Measurements from ENCODE around the gene RNF182. TPM values are rescaled to one million over a fixed set of nuclear protein-coding genes. Genes with fewer than 3 reads are reported as not detected.
"Not testable (repeated sequence)": the region's sequence is repeated elsewhere in the genome, so short reads cannot be mapped to it uniquely, and the experiment has no call there.

Gene RNF182
- total RNA-seq, 1 experiment from 2014 or later, result 3.7 TPM

- H3K79me2 ChIP-seq (ENCODE audit: insufficient read depth, low read length); H4K8ac ChIP-seq (replicated peaks; ENCODE audit: insufficient read length, low read depth, low read length); H3K27ac ChIP-seq (ENCODE audit: insufficient read length, low read depth, low read length); H2AFZ ChIP-seq (ENCODE audit: low read length); H4K20me1 ChIP-seq (ENCODE audit: control insufficient read depth, insufficient read depth, insufficient read length); H2BK20ac ChIP-seq (ENCODE audit: low read depth, low read length, poor library complexity, severe bottlenecking); H4K91ac ChIP-seq (ENCODE audit: insufficient read length, low read depth, low read length); H3K56ac ChIP-seq (ENCODE audit: insufficient read length, low read depth, low read length); H3K4me1 ChIP-seq (ENCODE audit: insufficient read depth, low read length); H3K4me3 Mint-ChIP-seq; H3K18ac ChIP-seq (ENCODE audit: insufficient read length, low read depth, low read length); H3K27me3 Mint-ChIP-seq (ENCODE audit: low read depth); H3T11ph ChIP-seq (ENCODE audit: low read length); H3K4ac ChIP-seq (ENCODE audit: low read depth, low read length); H3K27ac Mint-ChIP-seq; H2AK5ac ChIP-seq (ENCODE audit: insufficient read length, low read length); H3K14ac ChIP-seq (ENCODE audit: insufficient read depth, low read length); DNase-seq; H3K23me2 ChIP-seq (ENCODE audit: insufficient read length, low read depth, low read length, poor library complexity, severe bottlenecking); H4K5ac ChIP-seq (ENCODE audit: insufficient read length, low read depth, low read length); H3K4me2 ChIP-seq (ENCODE audit: insufficient read depth, insufficient read length, low read length); H3K79me1 ChIP-seq (ENCODE audit: insufficient read depth, low read depth, low read length, poor library complexity, severe bottlenecking); H3K4me1 Mint-ChIP-seq; H3K27me3 ChIP-seq (ENCODE audit: insufficient read depth, low read length); H2BK12ac ChIP-seq (ENCODE audit: insufficient read length, low read depth, low read length); H2BK5ac ChIP-seq (ENCODE audit: insufficient read length, low read length); H3K23ac ChIP-seq (ENCODE audit: insufficient read length, low read depth, low read length); H2BK15ac ChIP-seq (ENCODE audit: low read depth, low read length); H3K9ac ChIP-seq (ENCODE audit: extremely low read depth, insufficient read length, low read length); H2BK120ac ChIP-seq (ENCODE audit: low read depth, low read length, poor library complexity, severe bottlenecking): not testable (repeated sequence)
- Mint-ChIP-seq H3K36me3 (ENCODE audit: insufficient read depth in 1 of 3, low read depth in 3 of 3) (peaks cover 27 to 55% (median 31%) of the 10 kb centered on the region in 3 experiments), H3K9me3 (peaks cover 32 to 41% of the 10 kb centered on the region in 2 experiments)
- peaks cover 11% of the 10 kb centered on the region for H3K9me3 ChIP-seq (ENCODE audit: control insufficient read depth, low read depth, low read length)
- WGBS (ENCODE audit: extremely low coverage, insufficient read length, low lambda C conversion rate), result no CpG with 5 or more reads among the region's 3 CpGs
Observed at GRCh38 chr6:13973422-13973821, 48.7 kb downstream of the RNF182 start.
